GDM1 (cell line): Measurements from ENCODE around the gene AMT.

Experiments used
- DNase-seq: peaks from one replicate; lab custom pipeline; 2025; lab: John Stamatoyannopoulos, UW

The AMT gene, protein sequence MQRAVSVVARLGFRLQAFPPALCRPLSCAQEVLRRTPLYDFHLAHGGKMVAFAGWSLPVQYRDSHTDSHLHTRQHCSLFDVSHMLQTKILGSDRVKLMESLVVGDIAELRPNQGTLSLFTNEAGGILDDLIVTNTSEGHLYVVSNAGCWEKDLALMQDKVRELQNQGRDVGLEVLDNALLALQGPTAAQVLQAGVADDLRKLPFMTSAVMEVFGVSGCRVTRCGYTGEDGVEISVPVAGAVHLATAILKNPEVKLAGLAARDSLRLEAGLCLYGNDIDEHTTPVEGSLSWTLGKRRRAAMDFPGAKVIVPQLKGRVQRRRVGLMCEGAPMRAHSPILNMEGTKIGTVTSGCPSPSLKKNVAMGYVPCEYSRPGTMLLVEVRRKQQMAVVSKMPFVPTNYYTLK

GRCh38 chr3:49422379-49423248 lies at the start of gene AMT:
Gene AMT, minus strand, starts transcription at chr3:49422473. Its CDS starts 23 bp downstream, at chr3:49422450.
- no peak for DNase-seq

DNA sequence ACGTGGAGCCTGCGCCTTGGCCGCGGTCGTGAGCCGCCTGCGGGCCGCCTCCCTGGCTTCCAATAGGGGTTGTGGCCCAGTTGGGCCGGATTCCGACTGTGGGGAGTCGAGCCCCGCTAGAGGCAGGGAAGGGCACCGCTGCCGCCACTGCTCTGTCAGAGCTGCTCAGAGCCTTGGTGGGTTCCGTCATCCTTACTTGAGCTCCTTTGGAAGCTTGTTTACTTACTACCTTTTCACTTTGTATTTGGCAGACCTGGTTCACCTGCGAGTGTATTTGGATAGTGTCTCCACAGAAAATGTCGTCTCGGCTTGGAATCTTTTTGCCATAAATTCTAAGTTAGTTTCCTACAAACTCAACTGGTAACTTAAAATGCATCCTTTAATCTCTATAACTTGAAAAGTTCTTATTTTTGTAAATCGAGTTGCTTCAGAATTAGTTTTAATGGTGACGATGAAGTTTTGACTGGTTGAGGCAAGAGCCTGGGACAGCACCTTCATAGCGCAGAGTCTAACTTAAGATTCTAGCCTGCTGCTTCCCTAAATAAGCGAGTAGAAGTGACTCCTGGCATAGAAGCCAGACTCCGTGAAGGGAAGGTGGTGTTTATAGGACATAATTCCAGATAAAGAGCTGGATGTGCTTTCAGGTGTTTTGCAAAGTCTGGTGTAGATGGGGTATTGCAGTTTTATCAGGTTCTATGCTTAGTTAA lies 48.6 kb upstream of the AMT start:
- DNase-seq = no peak

GRCh38 chr3:49469936-49470713 lies 47.9 kb upstream of the AMT start, which contains the start of gene DAG1:
Gene DAG1, plus strand, starts transcription at chr3:49470267. Its CDS starts 40,268 bp downstream, at chr3:49510535.
- peak; percentile 97 for DNase-seq

GRCh38 chr3:49469037-49469935 lies 47.0 kb upstream of the AMT start:
- no peak for DNase-seq

- no peak for DNase-seq
These were observed 43.8 kb upstream of the AMT start for GRCh38 chr3:49466085-49466484.

- no peak for DNase-seq
These were observed 43.2 kb upstream of the AMT start for GRCh38 chr3:49465270-49466034.

GRCh38 chr3:49462222-49462621 lies 39.9 kb upstream of the AMT start:
- no peak for DNase-seq

- DNase-seq = no peak
These were observed 39.3 kb upstream of the AMT start for GRCh38 chr3:49461443-49462171.

GRCh38 chr3:49460956-49461355 lies 38.7 kb upstream of the AMT start:
- no peak for DNase-seq

GRCh38 chr3:49460188-49460890 lies 38.1 kb upstream of the AMT start:
- DNase-seq = no peak

DNA sequence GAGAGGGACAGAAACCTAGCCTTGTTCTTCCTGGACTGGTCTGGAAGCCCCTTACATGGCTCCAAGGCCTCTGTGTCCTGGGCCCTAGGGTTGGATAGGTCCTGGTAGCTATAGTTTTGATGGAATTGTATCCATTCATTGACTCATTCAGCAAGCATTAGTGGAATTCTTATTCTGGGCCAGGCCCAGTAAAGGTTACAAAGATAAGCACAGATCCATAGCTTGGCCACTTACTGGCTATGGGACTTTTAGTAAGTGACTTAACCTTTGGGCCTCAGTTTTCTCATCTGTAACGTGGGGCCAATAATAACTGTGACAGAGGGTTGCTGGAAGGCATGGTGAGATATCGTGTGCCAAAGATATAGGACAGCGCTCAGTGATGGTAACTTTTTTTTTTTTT lies 34.2 kb upstream of the AMT start:
- no peak for DNase-seq

DNA sequence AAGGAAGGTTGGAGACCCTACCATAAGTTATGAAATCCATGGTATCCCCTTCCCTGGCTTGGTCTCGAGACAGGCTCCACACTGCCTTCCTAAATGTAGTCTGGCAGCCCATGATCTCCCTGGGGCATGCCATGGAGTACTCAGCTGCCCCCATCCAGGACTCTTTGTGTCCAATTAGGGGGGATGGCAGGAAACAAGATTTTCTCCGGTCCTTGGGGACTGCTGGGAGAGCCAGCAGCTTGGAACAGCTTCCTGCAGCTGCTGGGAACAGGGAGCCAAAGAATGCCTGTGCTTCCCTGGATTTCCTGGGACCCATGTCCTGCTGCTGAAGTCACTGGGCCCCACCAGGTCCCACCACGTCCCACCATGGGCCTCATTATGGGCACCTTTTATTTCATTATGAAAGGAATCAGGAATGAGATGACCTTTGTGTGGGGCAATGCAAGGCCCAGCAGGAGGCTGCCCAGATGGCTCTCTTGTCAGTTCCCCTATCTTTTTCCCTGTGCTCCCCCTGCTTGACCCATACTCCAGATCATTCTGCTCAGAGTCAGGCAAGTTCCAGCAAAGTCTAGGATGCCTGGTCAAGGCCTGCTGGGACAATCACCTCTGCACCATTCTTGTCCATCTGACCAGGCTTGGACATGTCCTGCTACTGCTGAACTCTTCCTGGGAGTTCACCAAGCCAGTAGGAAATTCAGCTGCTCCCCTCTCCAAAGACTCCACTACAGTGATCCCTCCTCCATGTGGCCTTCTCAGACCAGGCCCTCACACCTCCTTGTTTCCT lies 32.8 kb upstream of the AMT start:
- DNase-seq = no peak

DNA sequence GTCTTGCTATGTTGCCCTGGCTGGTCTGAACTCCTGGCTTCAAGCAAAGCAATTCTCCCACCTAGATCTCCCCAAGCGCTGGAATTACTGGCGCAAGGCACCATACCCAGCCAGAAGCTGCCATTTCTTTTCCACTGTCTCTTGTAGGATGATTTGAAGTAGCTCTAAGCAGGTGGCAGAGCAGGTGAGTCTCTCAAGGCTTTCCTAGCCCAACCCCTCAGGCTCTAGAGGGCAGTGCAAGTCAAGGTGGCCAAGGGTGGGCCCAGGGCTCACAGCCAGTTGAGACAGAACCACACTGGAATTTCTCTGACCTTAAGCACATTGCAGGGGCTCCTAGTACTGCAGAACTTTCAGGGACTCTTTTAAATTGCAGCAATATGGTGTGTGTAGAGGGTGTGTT lies 32.2 kb upstream of the AMT start:
- DNase-seq = no peak

DNA sequence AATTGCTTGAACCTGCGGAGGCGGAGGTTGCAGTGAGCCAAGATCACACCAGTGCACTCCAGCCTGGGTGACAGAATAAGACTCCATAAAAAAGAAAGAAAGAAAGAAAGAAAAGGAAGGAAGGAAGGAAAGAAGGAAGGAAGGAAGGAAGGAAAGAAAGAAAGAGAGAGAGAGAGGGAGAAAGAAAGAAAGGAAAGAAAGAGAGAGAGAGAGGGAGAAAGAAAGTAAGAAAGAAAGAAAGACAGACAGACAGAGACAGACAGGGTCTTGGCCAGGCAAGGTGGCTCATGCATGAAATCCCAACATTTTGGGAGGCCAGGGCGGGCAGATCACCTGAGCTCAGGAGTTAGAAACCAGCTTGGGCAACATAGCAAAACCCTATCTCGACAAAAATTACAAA lies 31.3 kb upstream of the AMT start:
- DNase-seq = no peak

- no peak for DNase-seq
These were observed 23.1 kb upstream of the AMT start for GRCh38 chr3:49445391-49445790.

DNA sequence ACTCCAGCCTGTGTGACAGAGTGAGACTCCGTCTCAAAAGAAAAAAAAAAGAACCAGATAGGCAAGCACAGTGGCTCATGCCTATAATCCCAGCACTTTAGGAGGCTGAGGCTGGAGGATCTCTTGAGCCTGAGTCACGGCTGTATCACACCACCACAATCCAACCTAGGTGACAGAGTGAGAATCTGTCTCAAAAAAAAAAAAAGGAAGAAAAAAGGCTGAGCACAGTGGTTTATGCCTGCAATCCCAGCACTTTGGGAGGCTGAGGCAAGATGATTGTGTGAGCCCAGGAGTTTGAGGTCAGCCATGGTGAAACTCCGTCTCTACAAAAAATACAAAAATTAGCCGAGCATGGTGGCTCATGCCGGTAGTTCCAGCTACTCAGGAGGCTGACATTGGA lies 12.5 kb upstream of the AMT start:
- DNase-seq = no peak

GRCh38 chr3:49428752-49429080 lies 6.4 kb upstream of the AMT start:
- no peak for DNase-seq

DNA sequence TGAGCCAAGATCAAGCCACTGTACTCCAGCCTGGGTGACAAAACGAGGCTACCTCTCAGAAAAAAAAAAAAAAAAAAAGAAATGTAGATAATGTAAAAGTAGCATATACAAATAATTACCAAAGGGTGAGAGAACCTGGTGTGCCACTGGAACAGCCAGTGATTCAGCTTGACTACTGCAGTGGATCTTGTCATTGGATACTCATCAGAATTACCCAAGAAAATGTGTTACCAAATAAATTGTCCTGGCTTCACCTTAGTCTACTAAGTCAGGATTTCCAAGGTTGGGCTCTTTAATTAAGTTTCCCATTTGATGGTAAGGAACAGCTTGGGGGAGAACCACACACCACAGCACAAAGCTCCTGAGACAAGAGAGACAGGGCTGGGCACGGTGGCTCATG lies 5.3 kb upstream of the AMT start:
- no peak for DNase-seq
